Suprapubic skin (tissue), 3 donors: ENCODE results near the gene CENPS.

Experiments
- POLR2AphosphoS5 ChIP-seq, 3 donors: sonication (generic); formaldehyde crosslinking; IDR thresholded peaks; one replicate each; pipeline ENCODE4 v1.6.1; 2017; ENCODE audit warnings: antibody characterized with exemption in 3 of 3
- TF ChIP-seq, protein P1 (sequence below), 2 donors: fragments of 200-600 bp in 1 of 2; fragments of 450-650 bp in 1 of 2; sonication (generic) in 1 of 2; IDR thresholded peaks; one replicate each; pipeline ENCODE4 v1.5.1; 2016 to 2019; ENCODE audit warnings: antibody characterized with exemption in 2 of 2, mild to moderate bottlenecking in 1 of 2, moderate library complexity in 1 of 2

DNA sequence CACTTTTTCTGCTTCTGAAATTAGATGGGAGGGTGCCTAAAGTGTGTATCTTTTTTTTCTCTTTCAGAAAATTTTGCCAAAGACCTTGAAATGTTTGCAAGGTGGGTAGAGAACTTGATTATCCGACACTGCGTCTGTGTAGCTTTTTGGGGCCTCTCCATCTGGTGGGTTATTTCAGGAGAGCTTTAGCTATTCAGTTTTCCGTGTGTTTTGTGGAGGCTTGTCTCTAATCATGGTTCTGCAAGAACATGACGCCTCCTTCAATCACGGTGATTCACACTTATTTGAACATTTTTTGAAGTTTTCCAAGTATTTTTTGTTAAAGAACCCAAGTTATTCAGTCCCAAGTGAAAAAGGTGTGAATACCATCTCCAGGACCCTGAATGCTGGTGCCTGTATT lies 4.4 kb downstream of the CENPS start:
- TF ChIP-seq, protein P1, sequence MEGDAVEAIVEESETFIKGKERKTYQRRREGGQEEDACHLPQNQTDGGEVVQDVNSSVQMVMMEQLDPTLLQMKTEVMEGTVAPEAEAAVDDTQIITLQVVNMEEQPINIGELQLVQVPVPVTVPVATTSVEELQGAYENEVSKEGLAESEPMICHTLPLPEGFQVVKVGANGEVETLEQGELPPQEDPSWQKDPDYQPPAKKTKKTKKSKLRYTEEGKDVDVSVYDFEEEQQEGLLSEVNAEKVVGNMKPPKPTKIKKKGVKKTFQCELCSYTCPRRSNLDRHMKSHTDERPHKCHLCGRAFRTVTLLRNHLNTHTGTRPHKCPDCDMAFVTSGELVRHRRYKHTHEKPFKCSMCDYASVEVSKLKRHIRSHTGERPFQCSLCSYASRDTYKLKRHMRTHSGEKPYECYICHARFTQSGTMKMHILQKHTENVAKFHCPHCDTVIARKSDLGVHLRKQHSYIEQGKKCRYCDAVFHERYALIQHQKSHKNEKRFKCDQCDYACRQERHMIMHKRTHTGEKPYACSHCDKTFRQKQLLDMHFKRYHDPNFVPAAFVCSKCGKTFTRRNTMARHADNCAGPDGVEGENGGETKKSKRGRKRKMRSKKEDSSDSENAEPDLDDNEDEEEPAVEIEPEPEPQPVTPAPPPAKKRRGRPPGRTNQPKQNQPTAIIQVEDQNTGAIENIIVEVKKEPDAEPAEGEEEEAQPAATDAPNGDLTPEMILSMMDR (IDR thresholded peaks at IDR 0.05): no peak
- TF ChIP-seq POLR2AphosphoS5 (IDR thresholded peaks at IDR 0.05): no peak
